CD4-positive, CD25-positive, alpha-beta regulatory T cell (primary cell): ENCODE results near the gene FRMD8. TPM values are rescaled to one million over a fixed set of nuclear protein-coding genes. Genes with fewer than 3 reads are reported as not detected.

Experiments
- ATAC-seq, 2 donors: fragments of 150-1000 bp; cut with Tn5 transposase; one replicate each; pipeline ENCODE4 v1.10.0; 2021; ENCODE audit warnings: low read depth in 2 of 2, moderate number of reproducible peaks in 2 of 2, moderate library complexity in 1 of 2
- DNase-seq, 3 donors: peaks; one replicate each; pipeline versions ENCODE4 v3.0.0 to v3.0.0-alpha.2; 2012 to 2022; ENCODE audit warnings: mixed read lengths in 1 of 3
- H3K27ac ChIP-seq: one replicate; pipeline ENCODE4 v1.7.0; 2013; ENCODE audit warnings: mild to moderate bottlenecking, low read length; ENCODE audit not compliant: insufficient read depth, poor library complexity, severe bottlenecking
- H3K27me3 ChIP-seq: one replicate; pipeline ENCODE4 v1.7.0; 2013; ENCODE audit warnings: low read length; ENCODE audit not compliant: control insufficient read depth, insufficient read depth
- H3K36me3 ChIP-seq: one replicate; pipeline ENCODE4 v1.7.0; 2013; ENCODE audit warnings: mild to moderate bottlenecking, low read length, moderate library complexity; ENCODE audit not compliant: control insufficient read depth, insufficient read depth
- H3K4me1 ChIP-seq: 2 replicates; pipeline ENCODE4 v1.7.0; 2013; ENCODE audit warnings: mild to moderate bottlenecking, low read length; ENCODE audit not compliant: insufficient read depth, control insufficient read depth, poor library complexity, severe bottlenecking
- H3K4me3 ChIP-seq: one replicate; pipeline ENCODE4 v1.7.0; 2013; ENCODE audit warnings: low read depth, mild to moderate bottlenecking, low read length, moderate library complexity
- H3K9me3 ChIP-seq, 2 experiments: 1 replicate in 1 of 2; 2 replicates in 1 of 2; pipeline ENCODE4 v1.7.0; 2013; ENCODE audit warnings: low read length in 2 of 2, mild to moderate bottlenecking in 1 of 2, moderate library complexity in 1 of 2; ENCODE audit not compliant: control insufficient read depth in 2 of 2
- H3K27ac Mint-ChIP-seq, 3 donors: one replicate each; pipeline ENCODE4 v1.8.0; 2020 to 2022; ENCODE audit warnings: mild to moderate bottlenecking in 3 of 3, mixed read lengths in 3 of 3, moderate library complexity in 2 of 3
- H3K27me3 Mint-ChIP-seq: one replicate; pipeline ENCODE4 v1.8.0; 2022; ENCODE audit warnings: mild to moderate bottlenecking, mixed read lengths
- H3K36me3 Mint-ChIP-seq: one replicate; pipeline ENCODE4 v1.8.0; 2020; ENCODE audit warnings: mixed read lengths
- H3K4me1 Mint-ChIP-seq, 4 donors: one replicate each; pipeline ENCODE4 v1.8.0; 2020 to 2022; ENCODE audit warnings: mixed read lengths in 4 of 4, mild to moderate bottlenecking in 1 of 4
- H3K4me3 Mint-ChIP-seq, 4 donors: one replicate each; pipeline ENCODE4 v1.8.0; 2020 to 2022; ENCODE audit warnings: mild to moderate bottlenecking in 4 of 4, mixed read lengths in 4 of 4, moderate library complexity in 3 of 4
- H3K9me3 Mint-ChIP-seq, 7 donors: one replicate each; pipeline ENCODE4 v1.8.0; 2020 to 2022; ENCODE audit warnings: mixed read lengths in 7 of 7, mild to moderate bottlenecking in 3 of 7, moderate library complexity in 2 of 7
- polyA plus RNA-seq, 4 donors: library from polyadenylated mRNA; unstranded; fragments of 300-500 nt; fragmentation: Illumina TruSeq; gene quantifications; one replicate each; pipeline ENCODE4 v1.2.3, GENCODE V29; 2021
- total RNA-seq: library from RNA; stranded (reverse); gene quantifications from one replicate; pipeline ENCODE4 v1.2.3, GENCODE V29; 2022

FRMD8 gene
- total and polyA plus RNA-seq, 5 donors from 2014 or later = 47.4 to 55.1 (median 53.0) TPM

GRCh38 chr11:65439331-65440181, 53.1 kb downstream of the FRMD8 start:
- H3K4me1 ChIP-seq = peaks cover 35% of the 10 kb centered on the region
- no peaks in the 10 kb centered on the region for H3K9me3 ChIP-seq
- DNase-seq = peak in 1 of 3 donors; percentile 32
- H3K36me3 Mint-ChIP-seq = peaks cover 31% of the 10 kb centered on the region
- H3K4me1 Mint-ChIP-seq = peaks cover 30 to 70% (median 53%) of the 10 kb centered on the region in 4 donors
- peak overlapping the region in 2 of 3 donors; percentile 46 to 84 for H3K27ac Mint-ChIP-seq
- no peak overlapping the region for H3K27ac ChIP-seq
- no peaks in the 10 kb centered on the region for H3K27me3 Mint-ChIP-seq
- peaks cover 0 to 1% (median 0%) of the 10 kb centered on the region in 7 donors for H3K9me3 Mint-ChIP-seq
- H3K4me3 Mint-ChIP-seq = peak overlapping the region in 1 of 4 donors; percentile 12
- no peaks in the 10 kb centered on the region for H3K27me3 ChIP-seq
- H3K36me3 ChIP-seq = peaks cover 49% of the 10 kb centered on the region
- ATAC-seq = no peak
- no peak overlapping the region for H3K4me3 ChIP-seq

GRCh38 chr11:65440831-65441499, 54.5 kb downstream of the FRMD8 start:
- Histone ChIP-seq H3K4me1 (peaks cover 35% of the 10 kb centered on the region), H3K27me3 (no peaks in the 10 kb centered on the region), H3K9me3 (no peaks in the 10 kb centered on the region), H3K36me3 (peaks cover 40% of the 10 kb centered on the region), H3K27ac (peak overlapping the region; percentile 59), H3K4me3 (no peak overlapping the region)
- peaks cover 0 to 1% (median 0%) of the 10 kb centered on the region in 7 donors for H3K9me3 Mint-ChIP-seq
- peak overlapping the region in 2 of 4 donors; percentile 24 to 66 for H3K4me3 Mint-ChIP-seq
- peaks cover 24% of the 10 kb centered on the region for H3K36me3 Mint-ChIP-seq
- H3K27me3 Mint-ChIP-seq = no peaks in the 10 kb centered on the region
- H3K4me1 Mint-ChIP-seq = peaks cover 23 to 61% (median 46%) of the 10 kb centered on the region in 4 donors
- ATAC-seq (no peak), DNase-seq (peak in 1 of 3 donors; percentile 44)
- peak overlapping the region; percentile 84 to 89 (median 84) for H3K27ac Mint-ChIP-seq

GRCh38 chr11:65442842-65443331, 56.5 kb downstream of the FRMD8 start:
- Mint-ChIP-seq H3K4me3 (no peak overlapping the region), H3K36me3 (peaks cover 17% of the 10 kb centered on the region), H3K9me3 (peaks cover 0 to 1% (median 0%) of the 10 kb centered on the region in 7 donors), H3K4me1 (peaks cover 18 to 52% (median 33%) of the 10 kb centered on the region in 4 donors), H3K27ac (peak overlapping the region in 2 of 3 donors; percentile 37 to 84), H3K27me3 (no peaks in the 10 kb centered on the region)
- Histone ChIP-seq H3K27me3 (no peaks in the 10 kb centered on the region), H3K4me1 (peaks cover 34% of the 10 kb centered on the region), H3K36me3 (peaks cover 26% of the 10 kb centered on the region), H3K9me3 (no peaks in the 10 kb centered on the region), H3K27ac (no peak overlapping the region), H3K4me3 (no peak overlapping the region)
- no peak for ATAC-seq
- DNase-seq = peak in 1 of 3 donors; percentile 27

- ATAC-seq (no peak), DNase-seq (peak in 1 of 3 donors; percentile 44)
- Mint-ChIP-seq H3K36me3 (peaks cover 9% of the 10 kb centered on the region), H3K27me3 (no peaks in the 10 kb centered on the region), H3K4me3 (peak overlapping the region in 1 of 4 donors; percentile 43), H3K27ac (peak overlapping the region in 1 of 3 donors; percentile 83), H3K9me3 (peaks cover 0 to 1% (median 0%) of the 10 kb centered on the region in 7 donors), H3K4me1 (peaks cover 11 to 47% (median 23%) of the 10 kb centered on the region in 4 donors)
- Histone ChIP-seq H3K4me1 (peaks cover 25% of the 10 kb centered on the region), H3K36me3 (peaks cover 14% of the 10 kb centered on the region), H3K27me3 (no peaks in the 10 kb centered on the region), H3K9me3 (no peaks in the 10 kb centered on the region), H3K27ac (no peak overlapping the region), H3K4me3 (no peak overlapping the region)
Measured at GRCh38 chr11:65444314-65445051, 58.0 kb downstream of the FRMD8 start.

GRCh38 chr11:65445101-65445603, 58.7 kb downstream of the FRMD8 start:
- Mint-ChIP-seq H3K36me3 (peaks cover 9% of the 10 kb centered on the region), H3K27me3 (no peaks in the 10 kb centered on the region), H3K9me3 (peaks cover 0 to 1% (median 0%) of the 10 kb centered on the region in 7 donors), H3K4me1 (peaks cover 11 to 40% (median 18%) of the 10 kb centered on the region in 4 donors), H3K27ac (no peak overlapping the region), H3K4me3 (no peak overlapping the region)
- Histone ChIP-seq H3K4me3 (no peak overlapping the region), H3K4me1 (peaks cover 21% of the 10 kb centered on the region), H3K36me3 (peaks cover 13% of the 10 kb centered on the region), H3K9me3 (no peaks in the 10 kb centered on the region), H3K27me3 (no peaks in the 10 kb centered on the region), H3K27ac (no peak overlapping the region)
- DNase-seq (peak in 1 of 3 donors; percentile 55), ATAC-seq (no peak)

- ATAC-seq = peak in 1 of 2 donors; percentile 13
- Mint-ChIP-seq H3K27me3 (no peaks in the 10 kb centered on the region), H3K4me3 (no peak overlapping the region), H3K9me3 (peaks cover 0 to 1% (median 0%) of the 10 kb centered on the region in 7 donors), H3K4me1 (peaks cover 11 to 34% (median 13%) of the 10 kb centered on the region in 4 donors), H3K36me3 (peaks cover 8% of the 10 kb centered on the region), H3K27ac (peak overlapping the region in 2 of 3 donors; percentile 41 to 60)
- Histone ChIP-seq H3K36me3 (peaks cover 11% of the 10 kb centered on the region), H3K27me3 (no peaks in the 10 kb centered on the region), H3K9me3 (no peaks in the 10 kb centered on the region), H3K27ac (no peak overlapping the region), H3K4me3 (no peak overlapping the region), H3K4me1 (peaks cover 20% of the 10 kb centered on the region)
- peak in 1 of 3 donors; percentile 53 for DNase-seq
Measured at GRCh38 chr11:65445604-65446445, 59.4 kb downstream of the FRMD8 start.
